Measurements from ENCODE around the gene RNU1-4.
"Not testable (repeated sequence)": the region's sequence is repeated elsewhere in the genome, so short reads cannot be mapped to it uniquely, and the experiment has no call there.

The RNU1-4 gene

DNA sequence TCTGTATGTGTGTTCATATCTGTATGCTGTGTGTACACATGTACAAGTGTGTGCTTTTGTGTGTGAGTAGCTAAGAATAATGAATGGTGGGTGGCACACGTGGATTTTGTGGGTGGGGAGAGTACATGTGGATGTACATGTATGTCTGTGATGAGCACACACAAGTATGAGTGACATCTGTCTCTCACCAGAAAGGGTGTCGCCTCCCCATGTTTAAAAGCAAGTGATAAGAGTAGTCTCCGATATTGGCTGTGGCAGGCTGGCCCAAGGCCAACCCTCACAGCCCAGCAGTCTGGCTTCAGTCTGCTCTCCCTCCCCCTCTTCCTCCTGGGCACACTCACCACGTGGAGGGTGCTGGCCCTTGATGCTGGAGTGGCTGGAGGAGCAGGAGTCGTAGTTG is 36.7 kb upstream of the RNU1-4 start:
- H3K9me3 ChIP-seq (ENCODE audit: control insufficient read depth, insufficient read depth, low read length); H3K9ac ChIP-seq (ENCODE audit: low read depth, low read length); H3K4me1 ChIP-seq (ENCODE audit: insufficient read depth, low read length); H3K36me3 ChIP-seq (ENCODE audit: insufficient read depth, low read length): not testable (repeated sequence)

DNA sequence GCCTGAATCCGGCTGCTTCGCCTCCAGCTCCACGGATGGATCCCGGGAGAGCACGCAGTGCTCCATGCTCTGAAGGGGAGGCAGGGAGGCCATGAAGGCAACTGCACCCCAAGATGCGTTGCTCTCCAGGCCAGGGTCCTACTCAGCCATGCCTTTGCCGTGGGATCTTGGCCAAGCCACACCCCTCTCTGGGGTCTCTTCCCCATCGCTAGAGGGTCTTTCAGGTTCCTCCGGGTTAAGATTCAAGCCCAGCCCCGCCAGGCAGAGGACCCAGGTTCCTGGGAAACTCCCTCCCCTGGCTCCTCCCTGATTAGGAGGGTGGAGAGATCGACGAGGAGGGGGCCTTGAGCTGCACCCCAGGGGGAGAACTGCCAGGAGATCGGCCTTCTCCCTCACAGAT is 36.2 kb upstream of the RNU1-4 start:
- H3K9me3 ChIP-seq (ENCODE audit: control insufficient read depth, insufficient read depth, low read length); H3K9ac ChIP-seq (ENCODE audit: low read depth, low read length); H3K36me3 ChIP-seq (ENCODE audit: insufficient read depth, low read length); H3K4me1 ChIP-seq (ENCODE audit: insufficient read depth, low read length): not testable (repeated sequence)

DNA sequence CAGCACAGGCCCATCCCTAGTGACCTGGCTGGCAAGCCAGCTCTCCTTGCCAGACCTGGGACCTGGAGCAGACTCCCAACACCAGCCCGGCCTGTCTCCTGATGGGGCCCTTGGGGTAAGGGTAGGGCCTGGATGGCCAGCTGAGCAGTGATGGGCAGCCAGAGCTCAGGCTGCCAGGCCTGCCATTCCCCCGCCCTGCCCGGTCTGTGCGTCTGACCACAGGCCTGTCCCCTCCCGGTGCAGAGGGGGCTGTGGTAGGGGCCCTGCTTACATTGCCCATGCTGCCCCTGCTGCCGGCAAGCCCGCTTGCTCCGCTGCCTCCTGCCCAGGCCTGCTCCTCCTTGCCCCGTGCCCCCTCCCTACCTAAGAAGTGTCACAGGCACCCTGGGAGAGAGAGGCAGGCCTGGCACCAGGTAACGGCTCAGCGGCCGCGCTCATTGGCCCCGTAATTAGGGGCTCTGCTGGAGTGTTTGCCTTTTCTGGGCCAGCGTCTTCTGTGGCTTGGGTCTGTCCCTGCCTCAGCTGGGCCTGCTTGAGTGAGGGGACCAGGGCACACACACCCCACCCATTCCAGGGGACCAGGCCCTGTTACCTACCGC is 35.7 kb upstream of the RNU1-4 start:
- H3K9me3 ChIP-seq (ENCODE audit: control insufficient read depth, insufficient read depth, low read length); H3K36me3 ChIP-seq (ENCODE audit: insufficient read depth, low read length); H3K9ac ChIP-seq (ENCODE audit: low read depth, low read length); H3K4me1 ChIP-seq (ENCODE audit: insufficient read depth, low read length): not testable (repeated sequence)

DNA sequence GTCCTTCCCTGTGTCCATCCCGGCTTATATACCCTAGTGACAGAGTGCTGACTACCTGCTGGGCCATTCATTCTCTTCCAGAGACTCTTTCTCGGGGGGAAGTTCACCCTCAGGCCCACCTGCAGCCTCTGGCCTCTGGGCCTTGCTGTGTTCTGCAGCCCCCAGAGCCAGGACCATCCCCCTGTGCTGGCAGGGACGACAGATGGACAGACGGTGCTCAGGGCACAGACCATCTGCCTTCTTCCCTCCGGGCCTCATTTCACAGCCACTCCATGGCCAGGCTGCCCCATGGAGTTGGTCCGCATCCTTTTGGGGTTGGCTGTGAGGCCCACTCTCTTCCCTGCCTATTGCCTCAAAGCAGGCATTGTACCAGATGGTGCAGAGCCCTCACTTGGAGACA is 34.0 kb upstream of the RNU1-4 start:
- H3K4me1 ChIP-seq (ENCODE audit: insufficient read depth, low read length); H3K9me3 ChIP-seq (ENCODE audit: control insufficient read depth, insufficient read depth, low read length); H3K36me3 ChIP-seq (ENCODE audit: insufficient read depth, low read length); H3K9ac ChIP-seq (ENCODE audit: low read depth, low read length): not testable (repeated sequence)

DNA sequence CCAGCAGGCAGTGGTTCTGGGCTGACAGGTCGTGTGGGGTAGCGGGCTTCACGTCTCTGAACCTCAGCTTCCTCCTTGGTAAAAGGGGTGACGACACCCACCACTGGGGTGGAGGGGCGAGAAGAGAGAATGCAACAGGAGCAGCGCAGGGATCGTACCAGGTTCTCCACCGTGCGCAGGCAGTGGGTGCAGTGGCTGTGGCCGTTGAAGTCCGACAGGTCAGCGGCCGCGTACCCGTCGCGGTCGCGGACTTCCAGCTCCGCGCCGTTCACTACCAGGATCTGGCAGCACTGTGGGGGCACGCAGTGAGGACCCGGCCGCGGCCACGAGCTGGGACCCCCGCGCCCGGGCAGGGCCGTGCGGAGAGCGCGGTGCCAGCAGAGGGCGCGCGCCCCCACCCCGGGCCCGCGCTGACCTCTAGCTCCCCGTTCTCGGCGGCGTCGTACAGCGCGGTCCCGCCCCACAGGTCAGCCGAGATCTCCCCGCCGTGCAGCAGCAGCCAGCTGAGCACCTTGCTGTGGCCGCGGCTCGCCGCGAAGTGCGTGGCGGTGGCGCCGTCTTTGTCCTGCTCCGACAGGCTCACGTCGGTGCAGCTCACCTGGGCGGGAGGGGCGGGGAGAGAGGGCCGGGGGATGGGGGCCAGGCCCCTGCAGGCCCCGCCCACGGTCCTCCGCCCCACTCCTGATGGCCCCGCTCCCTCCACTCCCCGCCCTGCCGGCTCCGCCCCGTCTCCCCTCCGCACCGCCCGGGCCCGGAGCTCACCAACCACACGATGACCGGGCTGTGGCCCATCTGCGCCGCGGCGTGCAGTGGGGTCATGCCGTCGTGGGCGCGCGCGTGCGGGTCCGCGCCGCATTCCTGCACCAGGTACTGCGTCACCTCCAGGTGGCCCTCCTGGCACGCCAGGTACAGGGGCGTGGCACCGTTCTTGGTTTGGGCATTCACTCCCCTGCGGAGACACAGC is 32.9 kb upstream of the RNU1-4 start:
- H3K9me3 ChIP-seq (ENCODE audit: control insufficient read depth, insufficient read depth, low read length); H3K36me3 ChIP-seq (ENCODE audit: insufficient read depth, low read length); H3K4me1 ChIP-seq (ENCODE audit: insufficient read depth, low read length): not testable (repeated sequence)
- H3K9ac ChIP-seq (ENCODE audit: low read depth, low read length), result peak overlapping the region; percentile 44

DNA sequence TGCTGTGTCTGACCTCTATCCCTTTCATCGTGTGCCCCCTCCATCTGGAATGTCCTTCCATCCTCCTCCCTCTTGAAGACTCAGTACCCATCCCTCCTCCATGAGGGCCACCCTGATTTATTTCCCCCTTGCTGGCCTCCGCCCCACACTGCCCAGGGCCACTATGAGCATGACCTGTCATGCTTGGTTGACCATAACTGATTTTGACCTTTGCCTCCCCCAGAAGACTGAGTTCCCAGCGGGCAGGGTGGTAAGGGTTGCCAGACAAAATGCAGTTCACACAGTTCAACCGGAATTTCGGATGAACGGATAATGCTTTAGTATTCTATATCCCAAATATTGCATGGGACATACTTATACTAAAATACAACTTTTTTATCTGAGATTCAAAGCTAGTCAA is 31.6 kb upstream of the RNU1-4 start:
- H3K36me3 ChIP-seq (ENCODE audit: insufficient read depth, low read length); H3K4me1 ChIP-seq (ENCODE audit: insufficient read depth, low read length); H3K9me3 ChIP-seq (ENCODE audit: control insufficient read depth, insufficient read depth, low read length); H3K9ac ChIP-seq (ENCODE audit: low read depth, low read length): not testable (repeated sequence)

DNA sequence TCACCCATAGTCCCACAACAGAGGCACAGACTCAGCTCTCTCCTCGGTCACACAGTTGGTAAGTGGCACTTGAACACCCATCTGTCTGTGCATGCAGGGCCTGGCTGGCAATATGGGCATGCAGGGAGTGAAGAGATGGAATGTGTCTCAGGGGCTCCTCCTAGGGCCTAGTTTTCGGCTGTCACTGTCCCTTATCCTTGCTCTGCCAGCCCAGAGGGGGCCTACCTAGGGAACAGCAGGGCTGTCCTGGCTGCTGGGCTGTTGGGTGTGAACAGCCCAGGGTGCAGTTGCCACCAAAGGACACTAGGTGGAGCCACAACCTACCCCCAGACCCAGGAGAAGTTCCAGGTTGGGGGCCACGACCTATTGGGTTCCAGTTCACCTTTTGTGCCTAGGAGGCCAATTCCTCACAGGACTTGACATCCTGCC is 30.6 kb upstream of the RNU1-4 start:
- not testable (repeated sequence) for H3K9me3 ChIP-seq (ENCODE audit: control insufficient read depth, insufficient read depth, low read length); H3K9ac ChIP-seq (ENCODE audit: low read depth, low read length); H3K4me1 ChIP-seq (ENCODE audit: insufficient read depth, low read length); H3K36me3 ChIP-seq (ENCODE audit: insufficient read depth, low read length)

DNA sequence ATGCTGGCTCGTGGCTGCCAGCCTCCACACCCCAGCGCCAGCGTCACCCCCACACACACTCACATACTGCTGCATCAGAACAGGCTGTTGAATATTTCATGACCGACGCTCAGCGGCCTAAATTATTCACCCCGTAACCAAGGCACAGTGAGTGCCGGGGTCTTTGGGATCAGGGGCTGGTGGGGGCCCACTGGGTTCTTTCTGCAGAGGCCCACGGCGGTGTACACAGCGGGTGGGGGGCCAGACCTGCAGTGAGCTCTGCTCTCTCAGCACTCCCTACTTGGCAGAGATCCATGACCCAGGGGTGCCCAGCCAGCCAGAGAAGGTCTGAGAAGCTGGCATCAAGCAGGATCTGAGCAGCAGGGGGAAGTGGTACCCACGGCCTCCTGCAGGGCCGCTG is 29.7 kb upstream of the RNU1-4 start:
- H3K36me3 ChIP-seq (ENCODE audit: insufficient read depth, low read length); H3K4me1 ChIP-seq (ENCODE audit: insufficient read depth, low read length); H3K9me3 ChIP-seq (ENCODE audit: control insufficient read depth, insufficient read depth, low read length); H3K9ac ChIP-seq (ENCODE audit: low read depth, low read length): not testable (repeated sequence)

DNA sequence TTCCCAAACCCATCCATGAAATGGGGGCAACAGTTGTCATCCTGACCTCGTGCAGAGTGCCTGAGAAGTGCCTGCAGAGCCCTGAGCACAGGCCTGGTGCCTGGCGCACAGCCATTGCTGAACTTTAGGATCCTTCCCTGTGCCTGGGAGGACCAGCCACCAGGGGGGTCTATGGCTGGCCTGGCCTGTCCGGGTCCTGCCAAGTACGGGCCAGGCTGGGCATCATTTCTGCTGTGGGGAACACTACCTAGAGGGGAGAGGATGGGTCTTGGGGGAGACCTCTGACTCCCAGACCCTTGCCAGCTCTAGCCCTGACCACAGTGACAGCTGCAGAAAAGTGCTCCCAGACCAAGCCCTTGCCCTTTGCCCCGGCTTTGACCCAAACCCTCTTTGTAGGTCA is 28.2 kb upstream of the RNU1-4 start:
- not testable (repeated sequence) for H3K36me3 ChIP-seq (ENCODE audit: insufficient read depth, low read length); H3K4me1 ChIP-seq (ENCODE audit: insufficient read depth, low read length); H3K9ac ChIP-seq (ENCODE audit: low read depth, low read length)

DNA sequence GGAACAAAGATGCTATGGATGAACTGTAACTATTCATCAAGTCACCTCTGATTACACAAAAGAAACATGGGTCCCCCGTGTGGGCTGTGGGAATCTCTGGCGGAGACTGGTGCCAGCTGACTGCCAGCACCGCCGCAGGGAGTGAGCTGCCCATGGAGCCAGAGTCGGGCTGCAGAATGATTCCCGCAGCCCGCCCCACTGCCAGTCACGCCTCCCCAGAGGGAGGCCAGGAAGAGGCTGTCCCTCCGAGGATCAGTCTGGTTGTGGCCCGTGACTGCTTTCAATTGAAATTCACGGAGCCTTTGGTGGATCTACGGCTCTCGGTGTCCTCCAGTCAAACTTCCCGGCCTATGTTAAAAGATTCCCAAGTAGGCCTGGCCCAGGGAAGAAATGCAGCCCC is 27.7 kb upstream of the RNU1-4 start:
- H3K9ac ChIP-seq (ENCODE audit: low read depth, low read length); H3K9me3 ChIP-seq (ENCODE audit: control insufficient read depth, insufficient read depth, low read length); H3K4me1 ChIP-seq (ENCODE audit: insufficient read depth, low read length); H3K36me3 ChIP-seq (ENCODE audit: insufficient read depth, low read length): not testable (repeated sequence)

More for the DNA sequence above, 28.2 kb upstream of the RNU1-4 start:
- H3K9me3 ChIP-seq (ENCODE audit: control insufficient read depth, insufficient read depth, low read length), result not testable (repeated sequence)

DNA sequence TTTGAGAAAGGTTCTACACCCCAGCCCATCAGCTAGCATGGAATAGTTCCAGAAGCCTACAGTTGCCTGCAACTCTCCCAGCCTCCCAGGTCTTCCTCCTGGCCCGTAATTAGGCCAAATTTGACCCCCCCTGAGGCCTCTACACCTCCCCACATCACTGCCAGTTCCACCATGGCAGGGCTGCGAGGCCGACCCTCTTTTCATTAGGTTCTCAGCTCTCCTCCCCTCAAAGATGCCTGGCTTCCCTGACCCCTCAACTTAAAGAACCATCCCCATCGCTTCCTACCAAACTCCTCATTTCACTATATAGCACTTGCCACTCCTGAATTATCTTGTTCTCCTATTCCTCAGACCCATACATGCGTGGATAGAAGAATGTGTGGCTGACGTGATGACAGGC is 27.3 kb upstream of the RNU1-4 start:
- not testable (repeated sequence) for H3K9ac ChIP-seq (ENCODE audit: low read depth, low read length); H3K36me3 ChIP-seq (ENCODE audit: insufficient read depth, low read length); H3K4me1 ChIP-seq (ENCODE audit: insufficient read depth, low read length); H3K9me3 ChIP-seq (ENCODE audit: control insufficient read depth, insufficient read depth, low read length)

DNA sequence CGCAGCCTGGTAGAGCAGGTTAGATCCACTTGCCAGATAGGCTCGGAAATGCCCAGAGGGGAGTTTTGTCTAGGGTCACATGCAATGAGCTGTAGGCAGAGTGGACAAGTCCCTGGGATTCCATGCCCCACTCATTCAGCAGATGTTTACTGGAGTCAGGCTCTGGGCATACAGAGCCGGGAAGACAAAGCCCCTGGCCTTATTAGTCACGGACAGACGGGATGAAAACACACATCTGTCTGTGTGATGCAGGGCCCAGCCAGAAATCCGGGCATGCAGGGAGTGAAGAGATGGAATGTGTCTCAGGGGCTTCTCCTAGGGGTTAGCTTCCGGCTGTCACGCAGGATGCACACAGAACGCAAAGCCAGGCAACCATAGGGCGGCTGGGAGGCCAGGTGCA is 26.8 kb upstream of the RNU1-4 start:
- not testable (repeated sequence) for H3K4me1 ChIP-seq (ENCODE audit: insufficient read depth, low read length); H3K9me3 ChIP-seq (ENCODE audit: control insufficient read depth, insufficient read depth, low read length); H3K9ac ChIP-seq (ENCODE audit: low read depth, low read length); H3K36me3 ChIP-seq (ENCODE audit: insufficient read depth, low read length)

DNA sequence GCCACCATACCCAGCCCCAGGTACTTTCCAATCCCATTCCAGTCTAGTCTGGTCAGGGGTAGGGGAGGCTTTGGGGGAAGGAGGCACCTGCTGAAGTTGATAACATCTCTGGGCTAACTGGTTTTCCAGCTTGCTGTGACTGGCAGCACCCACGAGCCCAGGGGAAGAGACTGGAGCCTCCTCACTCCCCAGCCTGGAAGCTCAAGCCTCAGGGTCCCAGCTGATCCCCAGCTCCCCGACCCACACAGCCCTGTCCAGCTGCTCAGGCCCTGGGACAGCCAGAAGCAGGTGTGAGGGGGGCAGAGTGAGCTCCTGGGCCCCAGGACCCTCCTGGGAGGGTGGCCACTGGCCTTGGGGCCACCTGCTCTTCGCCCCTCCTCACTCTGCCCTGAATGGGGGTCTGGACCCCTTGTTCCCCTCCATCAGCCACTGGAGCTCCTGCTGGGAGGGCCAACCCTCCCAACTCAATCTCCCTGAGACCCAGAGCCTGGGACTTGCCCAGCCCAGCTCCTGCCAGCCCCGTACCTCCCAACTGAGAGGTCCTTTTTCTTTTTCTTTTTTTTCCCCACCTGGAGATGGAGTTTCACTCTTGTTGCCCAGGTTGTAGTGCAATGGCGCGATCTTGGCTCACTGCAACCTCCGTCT is 23.5 kb upstream of the RNU1-4 start:
- Histone ChIP-seq H3K36me3 (ENCODE audit: insufficient read depth, low read length) (no peaks in the 10 kb centered on the region), H3K9me3 (ENCODE audit: control insufficient read depth, insufficient read depth, low read length) (no peaks in the 10 kb centered on the region), H3K4me1 (ENCODE audit: insufficient read depth, low read length) (no peaks in the 10 kb centered on the region; the same call in 1 of the 2 replicates), H3K9ac (ENCODE audit: low read depth, low read length) (no peak overlapping the region)

DNA sequence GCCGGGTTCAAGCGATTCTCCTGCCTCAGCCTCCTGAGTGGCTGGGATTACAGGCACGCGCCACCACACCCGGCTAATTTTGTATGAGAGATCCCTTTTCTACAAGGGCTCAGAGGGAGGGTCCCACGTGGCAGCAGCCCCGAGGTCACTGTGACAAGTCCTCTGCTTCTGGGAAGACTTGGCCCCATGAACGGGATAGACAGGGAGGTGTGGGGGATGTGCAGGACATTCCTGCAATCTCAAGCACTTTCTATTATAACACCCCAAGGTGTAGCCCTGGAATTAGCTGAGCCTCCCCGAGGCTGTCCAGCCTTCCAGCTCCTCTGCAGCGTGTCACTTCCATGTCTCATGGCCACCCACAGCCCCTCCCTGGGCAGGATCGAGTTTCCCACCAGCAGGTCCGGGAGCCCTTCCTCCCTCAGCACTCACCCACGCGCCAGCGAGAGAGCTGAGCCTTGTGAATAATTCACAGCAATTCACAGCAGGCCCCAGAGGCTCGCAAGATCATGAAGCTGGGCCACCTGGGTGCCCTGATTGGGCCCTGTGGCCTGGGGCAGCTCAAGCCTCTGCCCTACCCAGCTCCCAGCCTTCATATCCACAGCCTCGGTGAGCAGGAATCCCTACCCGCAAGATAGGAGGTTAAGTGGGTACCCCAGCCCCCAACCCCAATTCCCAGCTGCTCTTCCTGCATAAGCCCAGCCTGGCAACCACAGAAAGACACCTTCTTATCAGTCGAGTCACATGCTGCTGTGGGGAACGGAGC is 22.8 kb upstream of the RNU1-4 start:
- no peaks in the 10 kb centered on the region for H3K36me3 ChIP-seq (ENCODE audit: insufficient read depth, low read length)
- no peaks in the 10 kb centered on the region; the same call in 1 of the 2 replicates for H3K4me1 ChIP-seq (ENCODE audit: insufficient read depth, low read length)
- H3K9ac ChIP-seq (ENCODE audit: low read depth, low read length), result no peak overlapping the region
- no peaks in the 10 kb centered on the region for H3K9me3 ChIP-seq (ENCODE audit: control insufficient read depth, insufficient read depth, low read length)

Measured in ES-I3 (cell line).